HG02798 (cell line): ENCODE measurements around the gene PCGF1.
"Not testable (repeated sequence)": the region's sequence is repeated elsewhere in the genome, so short reads cannot be mapped to it uniquely, and the experiment has no call there.

Experiments used
- ATAC-seq: cut with Tn5 transposase; IDR thresholded peaks from one replicate; pipeline ENCODE4 v1.9.1; 2021; ENCODE audit warnings: mild to moderate bottlenecking; ENCODE audit not compliant: unreplicated experiment, poor library complexity

PCGF1 gene

DNA sequence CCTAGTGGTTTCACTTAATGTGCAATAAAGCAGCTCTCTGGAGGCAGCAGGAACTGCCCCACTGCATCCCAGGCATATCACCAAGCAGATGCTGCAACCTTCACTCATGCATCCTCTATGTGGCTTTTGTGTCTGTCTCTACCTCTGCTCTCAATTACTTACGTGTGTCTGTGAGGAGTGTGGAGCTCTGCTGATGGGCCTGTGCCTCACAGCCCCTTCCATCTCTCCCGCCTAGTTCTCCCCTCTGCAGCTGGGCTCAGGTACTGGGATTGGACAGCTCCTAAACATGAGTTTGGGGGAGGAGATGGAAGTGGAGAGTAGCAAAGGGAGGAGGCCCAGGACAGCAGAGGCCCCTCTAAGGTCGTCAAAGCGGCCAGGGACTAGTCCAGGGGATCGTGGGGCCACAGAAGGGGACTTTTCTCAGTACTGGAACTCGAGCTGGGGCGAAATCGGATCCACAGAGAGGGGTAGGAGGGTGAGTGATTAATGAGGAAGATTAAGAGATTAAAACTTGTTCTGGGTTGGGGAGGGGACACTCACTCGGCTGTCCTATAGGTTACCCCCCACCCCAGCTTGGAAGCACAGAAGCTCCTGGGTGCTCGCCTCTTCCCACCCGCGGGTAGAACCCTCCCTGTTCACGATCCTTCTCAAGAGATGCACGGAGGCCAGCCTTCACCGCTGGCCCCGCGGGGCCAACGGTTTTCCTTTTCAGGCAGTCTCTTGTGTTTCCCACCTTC, 6.0 kb downstream of the PCGF1 start:
- no peak for ATAC-seq

DNA sequence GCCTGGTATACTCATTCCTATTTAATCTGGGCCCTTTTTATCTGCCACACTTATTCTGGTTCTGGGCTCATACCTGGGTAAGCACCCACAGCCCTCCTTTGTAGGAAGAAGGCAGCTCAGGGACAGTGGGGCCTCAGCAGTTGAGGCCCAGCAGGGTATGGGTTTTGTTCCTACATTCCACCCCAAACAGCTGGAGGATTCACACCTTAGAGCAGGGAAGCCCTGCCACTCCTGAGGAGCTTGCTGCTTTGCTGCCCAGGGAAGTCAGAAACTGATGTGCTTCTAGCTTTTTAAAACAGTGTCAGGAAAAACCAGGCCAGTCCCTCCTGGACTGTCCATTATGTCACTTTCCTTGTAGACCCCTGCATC, 6.9 kb downstream of the PCGF1 start:
- no peak for ATAC-seq

DNA sequence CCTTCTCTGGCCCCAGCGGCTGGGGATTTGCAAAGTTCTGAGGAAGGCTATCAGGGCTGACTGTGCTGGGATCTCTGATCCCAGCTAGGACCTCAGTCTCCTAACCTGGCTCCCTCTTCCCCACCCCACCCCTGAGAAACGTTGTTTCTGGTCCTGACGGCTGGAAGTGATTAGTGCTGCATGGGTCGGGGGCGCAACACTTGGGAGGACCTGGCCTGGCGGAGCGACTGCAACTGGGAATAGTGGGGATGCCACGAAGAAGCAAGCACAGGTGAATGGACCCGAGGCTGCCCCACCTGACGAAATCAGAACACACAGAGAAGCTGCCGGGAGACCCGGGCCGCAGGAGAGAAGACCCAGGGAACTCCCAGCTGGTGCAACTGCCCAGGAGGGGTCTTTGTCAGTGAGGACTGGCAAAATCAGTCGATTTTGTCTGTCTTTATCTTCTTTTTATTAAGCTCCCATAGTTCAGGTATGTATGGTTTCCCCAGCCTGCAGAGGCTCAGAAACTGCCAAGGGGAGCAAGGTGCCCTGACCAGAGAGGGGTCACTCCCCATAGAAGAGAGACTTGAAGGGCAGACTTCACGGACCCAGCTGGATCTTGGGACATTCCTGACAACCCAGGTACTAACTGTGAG, 7.4 kb downstream of the PCGF1 start:
- ATAC-seq, result no peak

DNA sequence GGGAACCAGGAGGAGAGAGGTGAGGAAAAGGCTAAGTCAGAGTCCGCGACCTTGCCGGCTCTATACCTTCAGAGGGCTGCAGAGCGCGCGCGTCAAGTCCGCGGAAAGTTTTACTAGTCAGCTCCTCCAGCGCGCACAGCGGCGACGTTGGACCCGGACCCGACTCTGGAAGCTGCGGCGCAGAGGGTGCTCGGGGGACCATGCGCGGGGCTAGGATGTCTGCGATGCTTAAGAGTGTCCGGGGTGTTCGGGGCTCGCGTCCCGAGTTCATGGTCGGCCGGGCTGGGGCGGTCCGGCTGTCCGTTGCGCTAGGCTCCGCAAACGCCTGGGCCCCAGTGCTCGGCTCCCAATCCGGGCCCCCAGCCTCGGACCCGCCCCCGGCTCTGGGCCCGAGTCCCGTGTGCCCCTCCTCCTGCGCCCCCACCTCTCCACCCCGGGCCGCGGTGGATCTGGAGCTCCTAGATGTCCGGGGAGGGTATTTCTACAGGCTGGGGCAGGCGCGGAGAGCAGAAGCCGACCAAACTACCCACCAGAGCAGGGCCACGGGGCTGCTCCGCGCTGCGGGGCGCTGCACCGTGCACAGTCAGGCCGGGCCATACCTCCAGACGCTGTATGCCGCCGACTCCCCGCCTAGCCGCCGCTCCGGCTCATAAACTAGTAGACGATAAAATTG, 8.1 kb downstream of the PCGF1 start, which contains the start of gene LBX2:
Gene LBX2, minus strand, starts transcription at position 337 of the 673 bp plus-strand sequence. Its CDS starts 66 bp downstream, at position 271.
- no peak for ATAC-seq

DNA sequence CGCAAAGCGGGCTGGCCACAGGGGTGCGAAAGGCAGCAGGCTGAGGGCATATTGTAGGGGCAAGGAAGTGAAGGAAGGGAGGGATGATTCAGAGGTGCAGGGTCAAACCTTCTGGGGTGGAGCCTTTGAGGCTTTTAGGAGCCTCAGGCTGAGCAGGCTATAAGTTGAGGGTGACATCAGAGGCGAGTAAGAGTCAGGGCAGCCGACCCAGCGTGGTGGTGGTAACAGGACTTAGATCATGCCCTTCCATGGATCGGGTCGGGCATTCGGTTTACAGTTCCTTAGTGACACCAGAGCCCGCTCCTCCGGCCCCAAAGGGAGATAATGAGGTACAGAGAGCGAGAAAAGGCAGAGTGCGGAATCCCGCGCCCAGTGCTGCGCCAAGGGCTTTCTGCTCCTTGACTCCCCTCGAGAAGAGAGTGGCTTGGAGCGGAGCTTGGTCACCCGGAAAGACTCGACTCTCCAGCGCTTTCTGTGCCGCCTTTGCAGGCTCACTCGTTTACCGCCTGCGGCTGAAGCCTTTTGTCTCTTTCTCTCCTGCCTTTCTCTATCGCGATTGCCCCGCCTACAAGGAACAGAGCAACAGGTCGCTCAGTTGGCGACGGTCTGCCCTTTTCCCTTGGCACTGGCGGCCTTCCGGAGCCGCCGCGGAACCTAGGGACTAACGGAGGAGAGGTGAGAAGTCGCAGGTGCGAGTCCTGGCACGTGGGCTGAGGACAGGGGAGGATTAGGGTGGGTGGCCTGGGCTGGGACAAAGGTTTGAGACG, 8.8 kb downstream of the PCGF1 start:
- ATAC-seq, result no peak

DNA sequence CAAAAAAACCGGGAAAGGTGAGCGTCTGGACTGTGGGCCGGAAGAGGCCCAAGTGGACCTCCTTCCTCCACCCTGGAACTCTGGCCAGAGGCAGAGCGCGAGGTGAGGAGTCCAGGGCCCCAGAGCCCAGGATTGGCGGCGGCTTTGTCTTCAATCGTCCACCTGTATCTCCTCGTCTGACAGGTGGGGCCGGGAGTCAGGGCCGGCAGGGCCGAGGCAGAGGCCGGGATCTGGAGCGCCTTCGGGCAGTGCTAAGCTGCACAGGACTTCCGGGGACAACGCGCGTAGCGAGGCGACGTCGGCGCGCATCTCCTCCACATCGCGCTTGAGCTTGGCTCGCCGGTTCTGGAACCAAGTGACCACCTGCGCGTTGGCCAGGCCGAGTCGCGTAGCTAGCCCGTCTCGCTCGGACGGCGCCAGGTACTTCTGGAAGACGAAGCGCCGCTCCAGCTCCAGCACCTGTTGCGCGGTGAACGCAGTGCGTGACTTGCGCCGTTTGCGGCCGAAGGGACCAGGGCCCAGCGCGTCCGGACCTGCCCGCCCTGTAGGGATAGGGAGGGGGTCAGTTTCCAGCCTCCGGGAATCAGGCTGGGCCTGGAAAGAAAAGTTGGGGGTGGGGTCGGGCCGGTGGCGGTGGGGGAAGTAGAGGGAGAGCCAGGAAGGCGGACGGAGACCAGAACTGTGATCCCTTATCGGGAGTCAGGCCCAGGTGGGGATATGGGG, 9.6 kb downstream of the PCGF1 start:
- peak; percentile 35 for ATAC-seq

DNA sequence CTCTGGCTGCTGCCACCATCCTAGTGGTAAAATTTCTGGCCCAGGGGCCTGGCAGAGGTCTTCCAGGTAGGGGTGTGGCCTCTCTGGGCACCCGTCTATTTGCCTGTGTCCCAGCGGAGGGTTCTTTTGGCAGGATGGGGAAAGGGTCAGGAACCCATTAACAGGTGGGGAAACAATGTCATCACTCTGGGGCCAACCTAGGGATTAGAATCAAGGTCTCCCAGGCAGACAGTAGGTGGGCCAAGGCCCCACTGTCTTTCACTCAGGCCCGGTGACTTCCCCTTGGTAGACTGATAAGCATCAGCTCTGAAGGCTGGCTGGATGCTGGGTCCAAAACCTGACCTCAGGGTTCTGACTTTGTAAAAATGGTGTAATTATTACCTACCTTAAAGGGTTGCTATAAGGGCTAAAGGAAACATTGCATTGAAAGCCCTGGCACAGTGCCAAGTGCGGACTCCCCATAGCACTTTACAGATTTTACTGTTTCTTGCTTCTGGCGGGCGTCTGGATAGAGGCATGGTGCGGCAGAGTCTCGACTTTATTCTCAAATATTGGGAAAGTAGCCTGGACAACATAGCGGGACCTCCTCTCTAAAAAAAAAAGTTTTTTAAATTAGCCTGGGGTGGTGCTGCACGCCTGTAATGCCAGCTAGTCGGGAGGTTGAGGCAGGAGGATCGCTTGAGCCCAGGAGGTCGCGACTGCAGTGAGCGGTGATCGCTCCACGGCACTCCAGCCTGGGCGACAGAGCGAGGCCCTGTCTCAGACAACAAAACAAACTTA, 10.3 kb downstream of the PCGF1 start:
- ATAC-seq, result no peak

DNA sequence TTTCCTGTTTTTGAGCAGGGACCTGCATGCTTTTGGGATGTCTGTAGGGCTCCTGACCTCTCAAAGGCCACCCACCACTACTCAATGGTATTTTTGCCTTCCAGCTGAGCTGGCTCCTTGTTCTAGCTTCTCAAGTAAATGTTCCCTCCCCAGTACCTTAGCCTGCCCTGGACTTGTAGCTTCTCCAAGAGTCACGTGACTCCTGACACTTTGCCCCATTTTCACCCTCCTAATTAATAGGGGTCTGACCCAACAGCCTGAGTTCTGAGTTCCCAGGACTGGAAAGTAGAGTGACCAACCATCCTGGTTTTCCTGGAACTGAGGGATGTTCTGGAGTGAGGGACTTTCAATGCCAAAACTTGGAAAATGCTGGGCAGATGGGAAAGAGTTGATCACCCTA, 12.1 kb downstream of the PCGF1 start:
- ATAC-seq, result no peak

DNA sequence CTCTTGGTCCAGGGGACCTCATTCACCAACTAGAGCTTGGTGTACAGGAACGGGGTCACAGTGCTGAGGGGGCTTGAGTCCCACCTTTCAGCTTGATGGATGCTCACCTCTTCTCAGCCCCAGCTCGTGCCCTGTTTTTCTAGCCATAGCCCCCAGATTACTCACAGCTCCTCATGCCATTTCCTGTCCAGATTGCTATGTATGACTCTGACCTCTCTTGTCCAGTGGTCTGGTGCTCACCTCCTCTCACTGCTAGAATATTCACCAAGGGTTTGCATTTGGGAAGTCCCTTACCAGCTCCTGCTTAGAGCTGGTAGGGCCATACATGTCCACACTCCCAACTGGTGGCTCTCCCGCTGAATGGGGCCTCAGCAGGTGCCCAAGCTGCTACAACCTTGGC, 13.9 kb downstream of the PCGF1 start:
- ATAC-seq, result no peak

DNA sequence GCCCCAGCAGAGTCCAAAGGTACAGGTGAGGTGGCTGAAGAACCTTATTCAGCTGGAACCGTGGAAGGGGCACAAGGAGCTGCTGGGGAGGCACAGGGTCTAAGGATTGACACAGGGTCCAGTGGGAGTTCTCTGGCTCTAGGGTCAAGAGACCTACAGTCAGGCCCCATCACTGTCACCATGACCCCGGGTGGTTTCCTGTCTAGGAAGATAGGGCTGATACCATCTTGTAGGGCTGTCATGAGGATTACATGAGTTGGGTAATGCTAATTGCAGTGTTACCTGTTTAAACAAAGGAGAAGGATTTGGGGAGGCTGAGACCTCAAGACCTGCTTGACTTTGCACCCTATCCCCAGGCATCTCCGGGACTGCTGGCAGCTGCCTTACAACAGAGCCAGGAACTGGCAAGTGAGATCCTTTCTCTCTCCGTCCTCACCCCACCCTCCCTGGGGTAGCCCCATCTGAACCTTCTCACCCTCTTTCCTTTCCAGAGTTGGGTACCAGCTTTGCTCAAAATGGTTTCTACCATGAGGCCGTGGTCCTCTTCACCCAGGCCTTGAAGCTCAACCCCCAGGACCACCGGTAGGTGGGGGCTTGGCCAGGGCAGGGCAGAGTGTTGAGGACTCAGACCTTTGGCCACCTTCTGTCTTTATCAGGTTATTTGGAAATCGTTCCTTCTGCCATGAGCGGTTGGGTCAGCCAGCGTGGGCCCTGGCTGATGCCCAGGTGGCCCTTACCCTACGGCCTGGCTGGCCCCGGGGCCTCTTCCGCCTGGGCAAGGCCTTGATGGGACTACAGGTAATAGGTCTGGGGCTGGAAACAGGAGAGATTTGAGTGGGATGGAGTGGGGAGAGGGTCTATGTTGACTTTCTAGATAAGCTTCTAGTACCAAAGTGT, 15.6 kb downstream of the PCGF1 start:
- ATAC-seq, result no peak

DNA sequence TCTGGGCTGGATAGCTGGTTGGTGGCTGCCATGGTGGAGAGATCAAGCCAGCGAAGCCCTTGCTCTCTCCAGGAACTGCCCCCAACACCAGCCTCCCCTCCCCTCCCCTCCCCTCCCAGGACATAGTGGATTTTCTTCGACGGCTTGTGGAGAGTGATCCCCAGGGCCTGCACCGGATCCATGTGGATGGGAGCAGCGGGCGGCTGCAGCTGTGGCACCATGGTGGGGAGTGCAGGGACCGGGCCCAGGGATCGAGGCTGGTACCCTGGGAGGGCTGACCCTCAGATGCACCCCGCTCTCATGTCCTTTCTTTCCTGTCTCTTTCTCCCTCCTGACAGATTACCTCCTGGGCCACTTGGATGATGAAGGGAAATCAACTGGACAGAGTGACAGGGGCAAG, 17.6 kb downstream of the PCGF1 start:
- no peak for ATAC-seq

DNA sequence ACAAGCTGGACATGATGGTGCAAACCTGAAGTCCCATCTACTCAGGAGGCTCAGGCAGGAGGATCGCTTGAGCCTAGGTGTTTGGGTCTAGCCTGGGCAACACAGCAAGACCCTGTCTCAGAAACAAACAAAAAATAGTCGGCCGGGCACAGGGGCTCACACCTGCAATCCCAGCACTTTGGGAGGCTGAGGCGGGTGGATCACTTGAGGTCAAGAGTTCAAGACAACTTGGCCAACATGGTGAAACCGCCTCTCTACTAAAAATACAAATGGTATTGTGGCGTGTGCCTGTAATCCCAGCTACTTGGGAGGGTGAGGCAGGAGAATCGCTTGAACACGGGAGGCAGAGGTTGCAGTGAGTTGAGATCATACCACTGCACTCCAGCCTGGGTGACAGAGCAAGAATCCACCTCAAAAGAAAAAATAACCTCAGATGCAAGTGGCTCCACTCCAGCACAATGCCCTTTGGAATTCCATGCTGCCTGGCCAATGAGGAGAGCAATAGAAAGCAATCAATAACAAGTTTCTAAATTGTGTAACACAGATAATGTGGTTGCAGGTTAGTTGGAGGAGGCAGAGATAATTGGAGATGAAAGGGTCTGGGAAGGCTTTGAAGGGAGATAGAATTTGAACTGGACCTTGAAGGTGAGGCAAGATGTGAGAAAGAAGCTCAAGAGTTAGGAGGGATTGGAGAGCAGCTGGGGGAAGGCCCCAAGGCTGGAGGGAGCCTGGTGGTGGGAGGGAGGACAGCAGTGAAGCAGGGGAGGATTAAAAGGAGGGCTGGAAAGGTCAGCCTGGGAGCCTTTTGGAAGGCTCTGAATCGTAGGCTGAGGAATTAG, 18.6 kb downstream of the PCGF1 start:
- ATAC-seq, result no peak

DNA sequence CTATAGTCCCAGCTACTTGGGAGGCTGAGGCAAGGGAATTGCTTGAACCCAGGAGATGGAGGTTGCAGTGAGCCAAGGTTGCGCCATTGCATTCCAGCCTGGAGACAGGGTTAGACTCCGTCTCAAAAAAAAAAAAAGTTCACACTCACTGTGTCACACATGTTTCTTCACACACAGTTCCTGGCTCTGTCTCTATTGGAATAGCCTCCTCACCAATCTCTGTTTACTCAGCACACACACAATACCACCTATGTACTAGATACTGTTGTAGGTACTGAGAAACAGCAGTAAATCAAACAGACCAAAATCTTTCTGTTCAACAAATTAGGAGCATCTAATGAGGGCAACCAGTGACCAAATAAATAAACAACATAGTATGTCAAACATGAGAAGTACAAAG, 21.4 kb downstream of the PCGF1 start:
- no peak for ATAC-seq

DNA sequence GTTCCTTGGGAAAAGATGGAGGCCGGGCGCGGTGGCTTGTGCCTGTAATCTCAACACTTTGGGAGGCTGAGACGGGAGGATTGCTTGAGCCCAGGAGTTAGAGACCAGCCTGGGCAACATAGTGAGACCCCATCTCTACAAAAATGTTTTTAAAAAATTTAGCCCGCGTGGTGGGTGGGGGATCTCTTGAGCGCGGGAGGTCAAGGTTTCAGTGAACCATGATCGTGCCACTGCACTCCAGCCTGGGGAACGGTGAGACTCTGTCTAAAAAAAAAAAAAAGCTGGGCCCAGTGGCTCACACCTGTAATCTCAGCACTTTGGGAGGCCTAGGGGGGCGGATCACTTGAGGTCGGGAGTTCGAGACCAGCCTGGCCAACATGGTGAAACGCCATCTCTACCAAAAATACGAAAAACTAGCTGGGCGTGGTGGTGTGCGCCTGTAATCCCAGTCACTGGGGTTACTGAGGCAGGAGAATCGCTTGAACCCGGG, 23.8 kb downstream of the PCGF1 start:
- not testable (repeated sequence) for ATAC-seq

DNA sequence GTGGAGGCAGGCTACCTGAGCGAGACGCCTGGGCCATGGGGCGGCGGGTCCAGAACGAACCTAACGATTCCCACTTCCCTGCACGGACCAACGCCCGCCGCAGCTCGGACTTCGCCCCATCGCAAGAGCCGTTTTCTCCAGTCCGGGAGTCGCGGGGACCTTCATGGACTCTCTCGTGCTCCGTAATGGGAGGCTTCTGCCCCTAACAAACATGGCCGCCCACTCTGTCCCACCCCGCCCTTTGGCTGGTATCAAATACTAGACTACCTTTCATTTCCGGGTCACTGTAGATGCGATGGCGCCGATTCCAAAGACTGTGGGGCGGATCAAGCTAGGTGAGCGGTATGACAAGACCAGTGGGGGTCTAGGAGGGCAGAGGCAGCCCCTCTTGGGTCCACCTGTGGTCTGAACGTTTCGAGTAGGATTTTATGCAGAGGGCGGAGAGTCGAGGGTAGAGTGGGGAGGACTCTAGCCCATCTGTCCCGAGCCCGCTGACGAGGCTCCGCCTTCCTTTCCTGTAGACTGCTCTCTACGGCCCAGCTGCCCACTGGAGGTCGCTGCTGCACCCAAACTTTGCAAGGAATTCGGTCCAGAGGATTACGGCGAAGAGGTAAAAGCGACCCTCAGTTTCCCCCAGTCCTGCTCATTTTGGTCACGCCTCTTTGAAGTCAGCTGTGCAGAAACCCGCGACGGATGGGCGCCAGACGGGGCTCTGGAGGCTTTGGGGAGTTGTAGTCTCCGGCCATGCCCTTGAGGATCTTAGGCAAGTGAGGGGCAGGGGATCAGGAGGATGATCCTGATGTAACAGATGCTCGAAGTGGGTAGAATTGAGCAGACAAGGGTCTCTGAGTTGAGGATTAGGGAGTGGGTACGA, 24.5 kb downstream of the PCGF1 start, which contains the start of the genes CCDC142 and TTC31:
Gene CCDC142, minus strand, starts transcription at position 198 of the 874 bp plus-strand sequence. Its CDS starts 161 bp downstream, at position 37.
Gene TTC31, plus strand, starts transcription at position 281 of the 874 bp plus-strand sequence. Its CDS starts 15 bp downstream, at position 296.
- peak; percentile 93 for ATAC-seq
